Body of pancreas (tissue), 4 donors: Measurements from ENCODE around the gene NPR2. TPM values are rescaled to one million over a fixed set of nuclear protein-coding genes. Genes with fewer than 3 reads are reported as not detected.
A peak's percentile ranks its signal among the peaks of the same experiment; 100 is the strongest.

Source experiments
- ATAC-seq: fragments of 150-250 bp; one replicate; pipeline ENCODE4 v1.9.1; 2016
- DNase-seq, 4 donors: peaks; one replicate each; pipeline ENCODE4 v3.0.0-alpha.2; 2019
- H3K27ac ChIP-seq, 4 donors: fragments of 200-600 bp; sonication (generic); 1 replicate in 3 of 4; 2 replicates in 1 of 4; pipeline versions ENCODE4 v1.5.1 to v1.6.1; 2016 to 2019; ENCODE audit warnings: mild to moderate bottlenecking in 1 of 4, mixed read lengths in 1 of 4, moderate library complexity in 1 of 4
- H3K27me3 ChIP-seq, 2 donors: fragments of 200-600 bp; sonication (generic); one replicate each; pipeline ENCODE4 v1.6.0; 2016; ENCODE audit warnings: mild to moderate bottlenecking in 1 of 2
- H3K36me3 ChIP-seq, 2 donors: fragments of 200-600 bp; sonication (generic); replicated peaks in 1 of 2; 2 replicates each; pipeline ENCODE4 v1.5.1; 2016; ENCODE audit warnings: low read depth in 2 of 2; ENCODE audit not compliant: insufficient read depth in 1 of 2
- H3K4me1 ChIP-seq: fragments of 200-600 bp; sonication (generic); one replicate; pipeline ENCODE4 v1.6.0; 2016
- H3K4me3 ChIP-seq, 2 donors: fragments of 200-600 bp; sonication (generic); 1 replicate in 1 of 2; 2 replicates in 1 of 2; pipeline ENCODE4 v1.5.1; 2016 to 2019
- H3K9me3 ChIP-seq, 3 donors: fragments of 200-600 bp; sonication (generic); 1 replicate in 2 of 3; 2 replicates in 1 of 3; pipeline ENCODE4 v1.5.1; 2016
- POLR2A ChIP-seq, 3 donors: fragments of 450-650 bp; IDR thresholded peaks; one replicate each; pipeline ENCODE4 v1.6.1; 2016; ENCODE audit warnings: antibody characterized with exemption in 3 of 3, mild to moderate bottlenecking in 2 of 3
- WGBS, 2 donors: methylation state at CpG; one replicate each; pipeline ENCODE4 v1.1.5; 2017; 5-methylcytosine and 5-hydroxymethylcytosine counted together
- intact Hi-C: fragments of 100-400 bp; cut with DNase I; formaldehyde crosslinking; loops from one replicate; pipeline ENCODE4 v1.15.1; 2023
- total RNA-seq, 2 donors: library from RNA; depleted of rRNA; stranded (reverse); fragments of >200 nt; gene quantifications; one replicate each; pipeline ENCODE4 v1.1.0, GENCODE V29; 2016
- TF ChIP-seq, protein P1 (sequence below), 7 experiments: fragments of 450-650 bp in 4 of 7; fragments of 200-600 bp in 3 of 7; sonication (generic) in 3 of 7; IDR thresholded peaks; one replicate each; pipeline ENCODE4 v1.5.1; 2016 to 2019; ENCODE audit warnings: antibody characterized with exemption in 7 of 7

The NPR2 gene
- total RNA-seq, 2 donors from 2014 or later, result 5.4 to 20.1 TPM

DNA sequence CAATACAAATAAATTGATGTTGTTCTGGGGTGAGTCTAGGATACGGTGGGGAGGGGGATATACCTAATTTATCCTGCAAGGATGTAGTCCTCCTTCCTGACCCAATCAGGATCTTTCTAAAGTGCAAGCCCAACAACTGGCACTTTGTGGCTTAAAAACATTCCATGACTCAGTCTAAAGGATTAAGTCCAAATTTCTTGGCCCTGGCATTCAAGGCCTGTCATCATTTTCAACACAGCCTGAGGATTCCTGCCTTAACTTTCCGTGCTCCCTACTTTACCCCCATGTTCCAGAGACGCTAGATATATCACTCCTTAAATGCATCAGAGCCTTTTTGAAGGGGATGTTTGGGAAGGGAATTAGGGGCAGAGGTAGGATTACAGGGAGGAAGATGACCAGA lies 36.1 kb downstream of the NPR2 start:
- H3K27me3 ChIP-seq, result no peaks in the 10 kb centered on the region
- no peak overlapping the region for H3K27ac ChIP-seq

DNA sequence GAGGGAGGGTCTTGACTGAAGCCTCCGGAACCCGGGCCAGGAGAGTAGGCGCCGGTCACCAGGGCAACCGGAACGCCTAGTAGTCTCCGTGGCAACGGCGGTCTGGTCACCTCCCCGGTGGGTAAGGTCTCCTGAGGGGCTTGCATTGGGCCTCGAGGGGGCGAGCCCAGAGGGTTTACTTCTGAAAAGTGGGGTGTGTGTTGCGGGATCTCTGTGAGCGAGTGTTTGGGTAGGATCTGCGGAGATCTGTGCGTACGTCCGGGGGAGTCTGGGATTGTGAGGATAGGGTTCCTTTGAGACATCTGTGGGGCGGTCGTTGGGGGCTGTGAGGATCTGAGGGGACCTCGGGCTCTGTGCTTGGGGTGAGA lies 37.3 kb downstream of the NPR2 start, which contains the start of gene FAM221B:
TSS of gene FAM221B (minus strand) at position 17 of the 368 bp plus-strand sequence. CDS start 2,571 bp downstream, outside the sequence.
- no peaks in the 10 kb centered on the region for H3K36me3 ChIP-seq
- peaks cover 39% of the 10 kb centered on the region for H3K4me1 ChIP-seq
- intact Hi-C loops, result no loop called here
- H3K4me3 ChIP-seq, result peak within 1 kb of the TSS; percentile 53 to 85
- H3K27me3 ChIP-seq, result no peaks in the 10 kb centered on the region
- WGBS, 2 donors, result 0 to 2% methylated on average over 6 to 21 of the region's 21 CpGs
- TF ChIP-seq, protein P1, sequence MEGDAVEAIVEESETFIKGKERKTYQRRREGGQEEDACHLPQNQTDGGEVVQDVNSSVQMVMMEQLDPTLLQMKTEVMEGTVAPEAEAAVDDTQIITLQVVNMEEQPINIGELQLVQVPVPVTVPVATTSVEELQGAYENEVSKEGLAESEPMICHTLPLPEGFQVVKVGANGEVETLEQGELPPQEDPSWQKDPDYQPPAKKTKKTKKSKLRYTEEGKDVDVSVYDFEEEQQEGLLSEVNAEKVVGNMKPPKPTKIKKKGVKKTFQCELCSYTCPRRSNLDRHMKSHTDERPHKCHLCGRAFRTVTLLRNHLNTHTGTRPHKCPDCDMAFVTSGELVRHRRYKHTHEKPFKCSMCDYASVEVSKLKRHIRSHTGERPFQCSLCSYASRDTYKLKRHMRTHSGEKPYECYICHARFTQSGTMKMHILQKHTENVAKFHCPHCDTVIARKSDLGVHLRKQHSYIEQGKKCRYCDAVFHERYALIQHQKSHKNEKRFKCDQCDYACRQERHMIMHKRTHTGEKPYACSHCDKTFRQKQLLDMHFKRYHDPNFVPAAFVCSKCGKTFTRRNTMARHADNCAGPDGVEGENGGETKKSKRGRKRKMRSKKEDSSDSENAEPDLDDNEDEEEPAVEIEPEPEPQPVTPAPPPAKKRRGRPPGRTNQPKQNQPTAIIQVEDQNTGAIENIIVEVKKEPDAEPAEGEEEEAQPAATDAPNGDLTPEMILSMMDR (IDR thresholded peaks at IDR 0.05), result no peak
- peak in 1 of 3 donors; percentile 34 for TF ChIP-seq POLR2A (IDR thresholded peaks at IDR 0.05)
- no peaks in the 10 kb centered on the region for H3K9me3 ChIP-seq
- DNase-seq (peak; percentile 34 to 52 (median 41)), ATAC-seq (no peak)
- H3K27ac ChIP-seq, result peak within 1 kb of the TSS; percentile 83 to 96 (median 92)

More for the DNA sequence above, 36.1 kb downstream of the NPR2 start:
- Histone ChIP-seq H3K4me1 (peaks cover 27% of the 10 kb centered on the region), H3K36me3 (no peaks in the 10 kb centered on the region), H3K9me3 (no peaks in the 10 kb centered on the region), H3K4me3 (no peak overlapping the region)
- ATAC-seq, result no peak
- 80 to 82% methylated on average over 3 of the region's 3 CpGs for WGBS, 2 donors
- TF ChIP-seq, protein P1 (IDR thresholded peaks at IDR 0.05), result no peak
- TF ChIP-seq POLR2A (IDR thresholded peaks at IDR 0.05), result no peak
- intact Hi-C loops, result no loop called here
- no peak for DNase-seq

DNA sequence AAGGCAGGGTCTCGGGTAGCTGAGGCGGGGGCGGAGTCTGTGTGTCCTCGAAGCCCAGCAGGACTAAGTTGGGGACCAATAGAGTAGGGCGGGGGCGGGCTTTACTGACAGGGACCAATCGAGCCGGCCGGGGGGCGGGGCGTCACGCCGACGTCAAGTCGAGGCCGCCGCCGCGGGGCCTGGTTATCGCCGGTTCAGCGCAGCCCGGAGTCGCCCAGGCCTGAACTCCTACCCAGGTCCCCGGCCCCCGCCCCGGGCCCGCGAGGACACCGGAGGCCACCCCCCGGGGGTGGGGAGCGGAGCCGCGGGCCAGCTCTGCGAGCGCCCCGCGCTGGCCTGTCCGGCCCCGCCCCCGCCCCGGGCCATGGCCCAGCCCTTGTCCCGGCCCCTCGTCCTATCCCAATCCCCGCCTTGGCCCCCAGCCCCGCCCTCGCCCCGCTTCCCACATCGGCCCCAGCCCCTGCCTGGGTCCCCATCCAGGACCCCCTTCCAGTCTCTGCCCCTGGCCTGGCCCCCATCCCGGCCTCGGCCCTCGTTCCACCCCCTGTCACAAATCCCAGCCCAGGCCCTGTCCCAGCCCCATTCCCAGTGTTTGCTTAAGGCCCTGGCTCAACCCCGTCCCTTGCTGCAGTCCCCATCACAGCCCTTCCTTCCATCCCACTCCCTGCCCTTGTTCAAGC lies 37.8 kb downstream of the NPR2 start, which contains the start of gene TMEM8B:
TSS of gene TMEM8B (plus strand) at position 145 of the 680 bp plus-strand sequence. CDS start at position 365, 220 bp downstream.
- Histone ChIP-seq H3K36me3 (no peaks in the 10 kb centered on the region), H3K9me3 (no peaks in the 10 kb centered on the region), H3K27me3 (no peaks in the 10 kb centered on the region), H3K4me3 (peak within 1 kb of the TSS; percentile 53 to 85), H3K27ac (peak within 1 kb of the TSS; percentile 83 to 96 (median 92)), H3K4me1 (peaks cover 45% of the 10 kb centered on the region)
- DNase-seq, result peak; percentile 96 to 100 (median 98)
- 1 to 2% methylated on average over 4 to 46 of the region's 53 CpGs for WGBS, 2 donors
- peak in 1 of 3 donors; percentile 56 for TF ChIP-seq POLR2A (IDR thresholded peaks at IDR 0.05)
- TF ChIP-seq, protein P1 (IDR thresholded peaks at IDR 0.05), result no peak
- ATAC-seq, result peak; percentile 90
- intact Hi-C loops, result no loop called here

DNA sequence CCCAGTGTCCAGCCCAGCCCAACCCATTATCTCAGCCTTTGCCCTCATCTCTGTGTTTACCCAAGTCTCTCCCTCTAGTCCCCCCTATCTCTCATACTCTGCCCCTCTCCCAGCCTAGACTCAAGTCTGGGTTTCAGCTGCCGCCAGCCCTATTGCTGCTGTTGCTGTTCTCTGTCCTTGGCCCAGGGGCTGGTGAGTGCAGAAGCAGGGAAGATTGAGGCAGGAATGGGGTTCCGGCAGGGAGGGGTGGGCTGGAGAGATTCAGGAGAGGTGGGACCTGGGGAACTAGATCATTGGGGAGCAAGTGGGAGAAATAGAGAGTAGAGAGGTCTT lies 38.3 kb downstream of the NPR2 start:
- Histone ChIP-seq H3K27me3 (no peaks in the 10 kb centered on the region), H3K36me3 (no peaks in the 10 kb centered on the region), H3K4me3 (peak overlapping the region; percentile 53 to 85), H3K27ac (peak overlapping the region; percentile 83 to 96 (median 92)), H3K4me1 (peaks cover 50% of the 10 kb centered on the region), H3K9me3 (no peaks in the 10 kb centered on the region)
- intact Hi-C loops, result no loop called here
- DNase-seq, result no peak
- ATAC-seq, result no peak
- TF ChIP-seq POLR2A (IDR thresholded peaks at IDR 0.05), result no peak
- TF ChIP-seq, protein P1 (IDR thresholded peaks at IDR 0.05), result no peak
- 28 to 33% methylated on average over 2 of the region's 2 CpGs for WGBS, 2 donors

- TF ChIP-seq, protein P1 (IDR thresholded peaks at IDR 0.05), result no peak
- TF ChIP-seq POLR2A (IDR thresholded peaks at IDR 0.05), result no peak
- Histone ChIP-seq H3K4me1 (peaks cover 62% of the 10 kb centered on the region), H3K36me3 (no peaks in the 10 kb centered on the region), H3K9me3 (no peaks in the 10 kb centered on the region), H3K4me3 (no peak overlapping the region), H3K27ac (no peak overlapping the region), H3K27me3 (no peaks in the 10 kb centered on the region)
- DNase-seq (no peak), ATAC-seq (no peak)
- intact Hi-C loops, result no loop called here
- WGBS, 2 donors, result 62 to 84% methylated on average over 4 of the region's 4 CpGs
These were observed 39.6 kb downstream of the NPR2 start for GRCh38 chr9:35831040-35831439.
